Omental fat pad (tissue), 4 donors: ENCODE data around the gene LIN7A. TPM values are rescaled to one million over a fixed set of nuclear protein-coding genes. Genes with fewer than 3 reads are reported as not detected.

ENCODE experiments used
- ATAC-seq: fragments of 150-250 bp; one replicate; pipeline ENCODE4 v1.9.1; 2016; ENCODE audit warnings: mild to moderate bottlenecking, moderate library complexity; ENCODE audit not compliant: low FRiP score
- DNase-seq: peaks from one replicate; pipeline ENCODE4 v3.0.0-alpha.2; 2019; ENCODE audit warnings: low spot score
- total RNA-seq, 4 donors: library from RNA; depleted of rRNA; stranded (reverse); fragments of >200 nt; gene quantifications; one replicate each; pipeline ENCODE4 v1.1.0, GENCODE V29; 2016
- TF ChIP-seq, protein P1 (sequence below), 3 donors: fragments of 450-650 bp; IDR thresholded peaks; one replicate each; pipeline ENCODE4 v1.5.1; 2016 to 2017; ENCODE audit warnings: antibody characterized with exemption in 3 of 3, mild to moderate bottlenecking in 3 of 3, moderate library complexity in 2 of 3

Gene LIN7A
- total RNA-seq, 4 donors from 2014 or later, result 4.8 to 16.2 (median 6.6) TPM

DNA sequence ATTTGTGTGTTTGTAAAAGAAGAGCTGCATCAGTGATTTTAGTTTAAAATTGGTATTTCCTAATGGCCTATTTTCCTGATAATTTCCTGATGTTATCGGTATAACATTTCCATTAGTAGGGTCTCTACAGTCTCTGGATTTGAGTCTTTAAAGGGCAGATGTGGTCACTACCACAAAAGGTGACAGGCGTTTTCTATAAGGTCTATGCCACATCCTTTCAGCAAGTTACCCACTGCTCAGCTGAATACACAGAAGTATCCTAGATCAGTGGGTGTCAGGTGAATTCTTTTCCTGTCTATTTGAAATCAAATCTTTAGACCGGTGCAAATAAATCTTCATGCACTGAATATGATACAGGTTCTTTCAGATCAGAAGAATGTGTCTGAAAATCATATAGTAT, 90.2 kb downstream of the LIN7A start:
- TF ChIP-seq, protein P1, sequence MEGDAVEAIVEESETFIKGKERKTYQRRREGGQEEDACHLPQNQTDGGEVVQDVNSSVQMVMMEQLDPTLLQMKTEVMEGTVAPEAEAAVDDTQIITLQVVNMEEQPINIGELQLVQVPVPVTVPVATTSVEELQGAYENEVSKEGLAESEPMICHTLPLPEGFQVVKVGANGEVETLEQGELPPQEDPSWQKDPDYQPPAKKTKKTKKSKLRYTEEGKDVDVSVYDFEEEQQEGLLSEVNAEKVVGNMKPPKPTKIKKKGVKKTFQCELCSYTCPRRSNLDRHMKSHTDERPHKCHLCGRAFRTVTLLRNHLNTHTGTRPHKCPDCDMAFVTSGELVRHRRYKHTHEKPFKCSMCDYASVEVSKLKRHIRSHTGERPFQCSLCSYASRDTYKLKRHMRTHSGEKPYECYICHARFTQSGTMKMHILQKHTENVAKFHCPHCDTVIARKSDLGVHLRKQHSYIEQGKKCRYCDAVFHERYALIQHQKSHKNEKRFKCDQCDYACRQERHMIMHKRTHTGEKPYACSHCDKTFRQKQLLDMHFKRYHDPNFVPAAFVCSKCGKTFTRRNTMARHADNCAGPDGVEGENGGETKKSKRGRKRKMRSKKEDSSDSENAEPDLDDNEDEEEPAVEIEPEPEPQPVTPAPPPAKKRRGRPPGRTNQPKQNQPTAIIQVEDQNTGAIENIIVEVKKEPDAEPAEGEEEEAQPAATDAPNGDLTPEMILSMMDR (IDR thresholded peaks at IDR 0.05), result no peak
- no peak for DNase-seq
- ATAC-seq, result no peak

DNA sequence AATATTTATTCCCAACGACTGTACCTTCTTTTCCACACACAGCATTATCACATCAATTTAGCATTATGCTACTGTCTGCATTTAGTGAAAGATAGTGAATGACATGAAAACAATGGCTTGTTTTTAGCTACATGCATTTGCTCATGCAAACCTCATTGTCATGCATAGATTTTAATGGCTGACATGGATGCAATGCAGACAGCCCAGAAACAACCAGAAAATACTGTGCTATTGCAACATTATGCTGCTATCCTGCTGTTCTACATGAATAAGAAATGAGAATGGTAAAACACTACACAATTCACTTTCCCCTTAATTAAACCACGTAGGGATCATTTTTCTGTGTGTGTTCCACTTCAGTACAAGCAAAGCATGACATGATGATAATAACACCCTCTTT, 90.8 kb downstream of the LIN7A start:
- no peak for DNase-seq
- TF ChIP-seq, protein P1 (IDR thresholded peaks at IDR 0.05), result no peak
- no peak for ATAC-seq

DNA sequence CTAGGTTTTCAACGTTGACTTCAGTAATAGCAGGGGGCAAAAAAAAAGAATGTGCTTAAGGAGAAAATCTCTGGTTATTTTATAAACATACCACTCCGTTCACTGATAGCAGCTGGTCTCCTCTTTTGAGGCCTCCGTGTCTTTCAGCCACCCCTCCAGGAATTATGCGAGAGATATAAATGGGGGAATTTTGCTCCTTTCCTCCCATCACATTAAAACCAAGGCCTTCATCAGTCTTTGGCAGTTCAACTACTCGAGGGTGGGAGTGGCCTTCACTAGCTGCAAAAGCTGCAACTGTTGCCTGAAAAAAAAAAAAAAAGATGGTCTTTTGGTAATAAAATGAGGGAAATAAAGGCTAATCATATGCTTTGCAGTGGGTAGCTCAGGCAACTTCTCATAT, 92.1 kb downstream of the LIN7A start:
- TF ChIP-seq, protein P1 (IDR thresholded peaks at IDR 0.05), result no peak
- DNase-seq (no peak), ATAC-seq (no peak)

DNA sequence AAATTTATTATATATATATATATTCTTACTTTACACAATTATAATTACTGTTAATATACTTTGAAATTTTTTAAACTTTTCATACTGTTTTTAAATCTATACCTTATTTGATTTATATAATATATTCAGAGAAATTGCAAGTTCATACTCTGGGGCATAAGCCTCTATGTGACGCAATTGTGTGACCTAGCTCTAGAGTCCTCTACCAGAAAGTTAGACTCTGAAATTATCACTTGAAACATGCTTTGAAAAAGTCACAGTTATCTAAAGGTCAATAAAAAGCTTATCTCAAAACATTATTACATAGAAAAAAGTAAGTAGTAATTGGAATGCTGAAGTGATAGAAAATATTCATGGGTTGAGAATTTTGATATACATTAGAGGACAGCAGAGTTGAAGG, 93.8 kb downstream of the LIN7A start:
- TF ChIP-seq, protein P1 (IDR thresholded peaks at IDR 0.05), result no peak
- DNase-seq (no peak), ATAC-seq (no peak)

DNA sequence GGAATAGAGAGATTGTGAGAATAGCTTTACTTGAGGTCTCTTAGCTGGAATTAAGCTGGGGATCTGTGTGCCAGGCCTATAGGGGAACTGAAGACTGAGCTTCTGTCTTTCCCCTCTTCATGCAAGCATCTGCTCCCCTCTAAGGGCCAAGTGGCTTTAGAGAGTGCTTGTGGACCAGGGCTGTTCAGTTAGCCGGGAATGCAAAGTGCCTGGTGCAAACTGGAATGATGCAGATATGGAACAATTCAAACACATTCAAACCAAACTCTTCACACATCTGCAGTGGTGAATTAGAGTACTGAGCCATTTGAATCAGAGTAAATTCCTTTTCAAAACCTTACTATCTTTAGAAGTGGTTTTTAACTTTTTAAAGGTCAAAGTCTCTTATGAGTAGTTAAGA, 99.0 kb downstream of the LIN7A start:
- ATAC-seq (no peak), DNase-seq (no peak)

DNA sequence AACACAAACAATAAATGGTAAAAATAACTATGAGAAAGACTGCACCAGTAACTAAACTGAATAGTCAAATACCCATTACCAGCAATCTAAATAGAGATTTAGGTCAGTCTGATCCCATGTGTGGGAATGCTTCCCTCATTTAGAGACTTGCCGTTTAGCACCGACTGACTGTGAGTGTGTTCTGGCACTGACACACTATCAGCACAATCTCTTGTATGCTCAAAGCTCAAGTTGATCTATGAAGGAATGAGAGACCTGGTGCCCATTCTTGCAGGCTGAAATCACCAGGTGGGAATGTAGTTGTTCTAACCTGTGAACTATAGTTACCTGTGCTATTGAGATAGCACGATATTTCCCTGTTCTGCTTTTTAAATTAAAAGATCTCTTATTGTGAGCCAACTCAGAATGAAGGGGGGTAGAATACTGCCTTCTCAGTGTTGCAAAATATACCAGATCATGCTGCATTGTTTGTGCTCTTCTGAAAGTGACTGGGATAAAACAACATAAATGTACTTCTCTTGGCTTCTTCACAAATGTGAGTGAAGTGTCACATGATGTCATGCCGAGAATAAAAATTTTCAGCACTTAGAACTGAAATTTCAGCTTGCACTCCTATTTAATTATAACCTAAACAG, 99.6 kb downstream of the LIN7A start:
- ATAC-seq (no peak), DNase-seq (no peak)

More for the DNA sequence above, 99.0 kb downstream of the LIN7A start:
- TF ChIP-seq, protein P1 (IDR thresholded peaks at IDR 0.05), result no peak

More for the DNA sequence above, 99.6 kb downstream of the LIN7A start:
- TF ChIP-seq, protein P1 (IDR thresholded peaks at IDR 0.05), result no peak
